GM12865 (cell line): ENCODE data around the gene PILRA.

Experiments
- DNase-seq: peaks from one replicate; pipeline ENCODE4 v3.0.0; 2010; ENCODE audit warnings: low read depth
- H3K4me3 ChIP-seq: 2 replicates; pipeline ENCODE4 v1.5.1; 2011; ENCODE audit warnings: mild to moderate bottlenecking, low read depth, low read length, control low read depth
- CTCF ChIP-seq: IDR thresholded peaks from 2 replicates; pipeline ENCODE4 v1.5.1; 2011; ENCODE audit warnings: low read length, control low read depth, low read depth, inconsistent platforms; ENCODE audit not compliant: insufficient read depth; ENCODE audit errors: missing control alignments

The PILRA gene

GRCh38 chr7:100449190-100449795 lies 76.0 kb downstream of the PILRA start:
- no peak for DNase-seq
- no peak for TF ChIP-seq CTCF
- H3K4me3 ChIP-seq, result no peak overlapping the region
